Germinal center (tissue), 1 donor: ENCODE results near the gene FXYD1.
"Not testable (repeated sequence)": the region's sequence is repeated elsewhere in the genome, so short reads cannot be mapped to it uniquely, and the experiment has no call there.

ENCODE experiments used
- DNase-seq: peaks from one replicate; pipeline ENCODE4 v3.0.0; 2012; ENCODE audit warnings: mixed read lengths, low spot score

The FXYD1 gene

GRCh38 chr19:35143231-35143715, 4.6 kb downstream of the FXYD1 start, which contains the start of gene FXYD7:
TSS of gene FXYD7 (plus strand) at chr19:35143255. CDS start at chr19:35143334, 79 bp downstream.
- no peak for DNase-seq

- no peak for DNase-seq
Measured at GRCh38 chr19:35143818-35144217, 5.2 kb downstream of the FXYD1 start.

- no peak for DNase-seq
Measured at GRCh38 chr19:35144259-35144599, 5.6 kb downstream of the FXYD1 start.

GRCh38 chr19:35144600-35145436, 6.2 kb downstream of the FXYD1 start:
- no peak for DNase-seq

GRCh38 chr19:35146746-35147459, 8.3 kb downstream of the FXYD1 start:
- no peak for DNase-seq

GRCh38 chr19:35149463-35149862, 10.8 kb downstream of the FXYD1 start:
- no peak for DNase-seq

- DNase-seq = no peak
Measured at GRCh38 chr19:35150445-35150844, 11.8 kb downstream of the FXYD1 start.

GRCh38 chr19:35151273-35152065, 12.8 kb downstream of the FXYD1 start:
- no peak for DNase-seq

- DNase-seq = not testable (repeated sequence)
Measured at GRCh38 chr19:35153129-35153522, 14.5 kb downstream of the FXYD1 start.

- DNase-seq = peak; percentile 84
Measured at GRCh38 chr19:35153701-35154524, 15.3 kb downstream of the FXYD1 start.

GRCh38 chr19:35154525-35155406, 16.1 kb downstream of the FXYD1 start, which contains the start of gene FXYD5:
TSS of gene FXYD5 (plus strand) at chr19:35154735. CDS start at chr19:35155551, 816 bp downstream.
- peak; percentile 71 for DNase-seq

GRCh38 chr19:35155441-35155840, 16.8 kb downstream of the FXYD1 start:
- DNase-seq = peak; percentile 46

- DNase-seq = no peak
Measured at GRCh38 chr19:35155981-35156672, 17.5 kb downstream of the FXYD1 start.

- no peak for DNase-seq
Measured at GRCh38 chr19:35156673-35157014, 18.0 kb downstream of the FXYD1 start.

- DNase-seq = no peak
Measured at GRCh38 chr19:35157431-35157830, 18.8 kb downstream of the FXYD1 start.

GRCh38 chr19:35159606-35160005, 21.0 kb downstream of the FXYD1 start:
- DNase-seq = no peak

GRCh38 chr19:35160629-35161433, 22.2 kb downstream of the FXYD1 start:
- DNase-seq = no peak

GRCh38 chr19:35161434-35161743, 22.8 kb downstream of the FXYD1 start:
- DNase-seq = no peak
